ENCODE results near the gene FOXO1.

DNA sequence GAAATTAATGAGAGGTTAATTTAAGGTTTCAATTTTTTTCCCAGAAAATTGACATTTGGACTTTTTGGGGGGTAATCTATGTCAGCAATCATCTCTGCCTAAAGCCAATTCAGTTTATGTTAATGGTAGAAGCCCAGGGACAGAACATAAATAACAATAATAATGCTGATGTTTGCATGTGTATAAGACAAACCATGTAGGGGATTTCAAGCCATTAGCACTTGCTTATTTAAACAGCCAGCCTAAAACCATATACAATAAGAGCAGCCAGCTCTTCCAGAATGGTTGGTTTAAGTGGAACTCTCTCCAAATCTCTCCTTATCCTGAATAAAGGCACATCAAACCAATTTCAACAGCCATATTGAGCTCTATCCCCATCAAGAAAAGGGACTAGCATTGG is 7.0 kb upstream of the FOXO1 start:
- TF ChIP-seq, protein P1, sequence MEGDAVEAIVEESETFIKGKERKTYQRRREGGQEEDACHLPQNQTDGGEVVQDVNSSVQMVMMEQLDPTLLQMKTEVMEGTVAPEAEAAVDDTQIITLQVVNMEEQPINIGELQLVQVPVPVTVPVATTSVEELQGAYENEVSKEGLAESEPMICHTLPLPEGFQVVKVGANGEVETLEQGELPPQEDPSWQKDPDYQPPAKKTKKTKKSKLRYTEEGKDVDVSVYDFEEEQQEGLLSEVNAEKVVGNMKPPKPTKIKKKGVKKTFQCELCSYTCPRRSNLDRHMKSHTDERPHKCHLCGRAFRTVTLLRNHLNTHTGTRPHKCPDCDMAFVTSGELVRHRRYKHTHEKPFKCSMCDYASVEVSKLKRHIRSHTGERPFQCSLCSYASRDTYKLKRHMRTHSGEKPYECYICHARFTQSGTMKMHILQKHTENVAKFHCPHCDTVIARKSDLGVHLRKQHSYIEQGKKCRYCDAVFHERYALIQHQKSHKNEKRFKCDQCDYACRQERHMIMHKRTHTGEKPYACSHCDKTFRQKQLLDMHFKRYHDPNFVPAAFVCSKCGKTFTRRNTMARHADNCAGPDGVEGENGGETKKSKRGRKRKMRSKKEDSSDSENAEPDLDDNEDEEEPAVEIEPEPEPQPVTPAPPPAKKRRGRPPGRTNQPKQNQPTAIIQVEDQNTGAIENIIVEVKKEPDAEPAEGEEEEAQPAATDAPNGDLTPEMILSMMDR (IDR thresholded peaks at IDR 0.05; ENCODE audit: low read depth, low read length, poor library complexity, severe bottlenecking) = no peak
- TF ChIP-seq EZH2phosphoT487 (IDR thresholded peaks at IDR 0.05; ENCODE audit: borderline replicate concordance, low read length) = no peak
